HG03354 (cell line): ENCODE results near the gene PANK4.
A peak's percentile ranks its signal among the peaks of the same experiment; 100 is the strongest.

Experiments used
- ATAC-seq: cut with Tn5 transposase; IDR thresholded peaks from one replicate; pipeline ENCODE4 v1.9.1; 2021; ENCODE audit warnings: mild to moderate bottlenecking; ENCODE audit not compliant: unreplicated experiment, poor library complexity, severe bottlenecking

PANK4 gene

GRCh38 chr1:2502661-2503553 lies 23.5 kb downstream of the PANK4 start:
- no peak for ATAC-seq

- no peak for ATAC-seq
Observed at GRCh38 chr1:2502210-2502609, 24.2 kb downstream of the PANK4 start.

GRCh38 chr1:2501820-2502119 lies 24.6 kb downstream of the PANK4 start:
- ATAC-seq: no peak

GRCh38 chr1:2501041-2501819 lies 25.2 kb downstream of the PANK4 start:
- ATAC-seq: no peak

GRCh38 chr1:2499986-2500596 lies 26.3 kb downstream of the PANK4 start:
- ATAC-seq: no peak

- no peak for ATAC-seq
Observed at GRCh38 chr1:2499260-2499659, 27.1 kb downstream of the PANK4 start.

- ATAC-seq: no peak
Observed at GRCh38 chr1:2498648-2499047, 27.7 kb downstream of the PANK4 start.

GRCh38 chr1:2497891-2498290 lies 28.5 kb downstream of the PANK4 start:
- ATAC-seq: no peak

GRCh38 chr1:2496746-2497145 lies 29.6 kb downstream of the PANK4 start:
- no peak for ATAC-seq

- peak; percentile 61 for ATAC-seq
Observed at GRCh38 chr1:2496087-2496622, 30.2 kb downstream of the PANK4 start.

- no peak for ATAC-seq
Observed at GRCh38 chr1:2495546-2495945, 30.9 kb downstream of the PANK4 start.

GRCh38 chr1:2495026-2495425 lies 31.4 kb downstream of the PANK4 start:
- ATAC-seq: no peak

- no peak for ATAC-seq
Observed at GRCh38 chr1:2494323-2494693, 32.1 kb downstream of the PANK4 start.

GRCh38 chr1:2493691-2494322 lies 32.6 kb downstream of the PANK4 start:
- no peak for ATAC-seq

- no peak for ATAC-seq
Observed at GRCh38 chr1:2493218-2493617, 33.2 kb downstream of the PANK4 start.

GRCh38 chr1:2492091-2492490 lies 34.3 kb downstream of the PANK4 start:
- ATAC-seq: no peak

GRCh38 chr1:2489615-2490014 lies 36.8 kb downstream of the PANK4 start:
- ATAC-seq: no peak

GRCh38 chr1:2488688-2489087 lies 37.7 kb downstream of the PANK4 start:
- no peak for ATAC-seq

- ATAC-seq: no peak
Observed at GRCh38 chr1:2486558-2486957, 39.8 kb downstream of the PANK4 start.

GRCh38 chr1:2486041-2486440 lies 40.4 kb downstream of the PANK4 start:
- ATAC-seq: no peak
